GM18520 (cell line): Measurements from ENCODE around the gene LTC4S.
"Not testable (repeated sequence)": the region's sequence is repeated elsewhere in the genome, so short reads cannot be mapped to it uniquely, and the experiment has no call there.

Experiments
- ATAC-seq: cut with Tn5 transposase; IDR thresholded peaks from one replicate; pipeline ENCODE4 v1.9.1; 2021; ENCODE audit not compliant: unreplicated experiment

LTC4S gene

GRCh38 chr5:179793468-179794139 lies at the start of gene LTC4S:
TSS of gene LTC4S (plus strand) at chr5:179793986. CDS start at chr5:179794081, 95 bp downstream.
- ATAC-seq: no peak

GRCh38 chr5:179744106-179744505 lies 49.7 kb upstream of the LTC4S start:
- not testable (repeated sequence) for ATAC-seq

GRCh38 chr5:179746872-179747271 lies 46.9 kb upstream of the LTC4S start:
- no peak for ATAC-seq

GRCh38 chr5:179747811-179748210 lies 46.0 kb upstream of the LTC4S start:
- no peak for ATAC-seq

- ATAC-seq: no peak
Measured at GRCh38 chr5:179749857-179750508, 43.8 kb upstream of the LTC4S start.

- ATAC-seq: no peak
Measured at GRCh38 chr5:179753971-179754370, 39.8 kb upstream of the LTC4S start.

- ATAC-seq: no peak
Measured at GRCh38 chr5:179755022-179755421, 38.8 kb upstream of the LTC4S start.

- no peak for ATAC-seq
Measured at GRCh38 chr5:179758955-179759354, 34.8 kb upstream of the LTC4S start.

GRCh38 chr5:179759581-179760551 lies 33.9 kb upstream of the LTC4S start:
- ATAC-seq: no peak

GRCh38 chr5:179762079-179762780 lies 31.6 kb upstream of the LTC4S start:
- no peak for ATAC-seq

GRCh38 chr5:179762781-179763176 lies 31.0 kb upstream of the LTC4S start:
- ATAC-seq: no peak

- ATAC-seq: no peak
Measured at GRCh38 chr5:179763215-179763945, 30.4 kb upstream of the LTC4S start.

- no peak for ATAC-seq
Measured at GRCh38 chr5:179764056-179764455, 29.7 kb upstream of the LTC4S start.

- ATAC-seq: no peak
Measured at GRCh38 chr5:179765400-179765799, 28.4 kb upstream of the LTC4S start.

- no peak for ATAC-seq
Measured at GRCh38 chr5:179766021-179766725, 27.6 kb upstream of the LTC4S start.

- no peak for ATAC-seq
Measured at GRCh38 chr5:179766726-179767455, 26.9 kb upstream of the LTC4S start.

GRCh38 chr5:179767496-179768100 lies 26.2 kb upstream of the LTC4S start:
- ATAC-seq: no peak

- ATAC-seq: no peak
Measured at GRCh38 chr5:179768326-179769085, 25.3 kb upstream of the LTC4S start.
